DMS 273 treated with DMSO at 0.1 percent for 48 hours (cell line): ENCODE results near the gene SEMA5A.

Source experiments
- DNase-seq: peaks from one replicate; lab custom pipeline; 2025; lab: John Stamatoyannopoulos, UW

Gene SEMA5A

DNA sequence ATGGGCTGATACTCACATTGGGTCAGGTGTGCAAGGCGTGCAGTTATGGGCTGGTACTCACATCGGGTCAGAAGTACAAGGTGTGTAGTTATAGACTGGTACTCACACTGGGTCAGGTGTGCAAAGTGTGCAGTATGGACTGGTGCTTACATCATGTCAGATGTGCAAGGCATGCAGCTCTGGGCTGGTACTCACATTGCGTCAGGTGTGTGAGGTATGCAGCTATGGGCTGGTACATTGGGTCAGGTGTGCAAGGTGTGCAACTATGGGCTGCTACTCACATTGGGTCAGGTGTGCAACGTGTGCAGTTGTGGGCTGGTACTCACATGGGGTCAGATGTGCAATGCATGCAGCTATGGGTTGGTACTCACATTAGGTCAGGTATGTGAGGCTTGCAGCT is 213.8 kb downstream of the SEMA5A start:
- DNase-seq: no peak

DNA sequence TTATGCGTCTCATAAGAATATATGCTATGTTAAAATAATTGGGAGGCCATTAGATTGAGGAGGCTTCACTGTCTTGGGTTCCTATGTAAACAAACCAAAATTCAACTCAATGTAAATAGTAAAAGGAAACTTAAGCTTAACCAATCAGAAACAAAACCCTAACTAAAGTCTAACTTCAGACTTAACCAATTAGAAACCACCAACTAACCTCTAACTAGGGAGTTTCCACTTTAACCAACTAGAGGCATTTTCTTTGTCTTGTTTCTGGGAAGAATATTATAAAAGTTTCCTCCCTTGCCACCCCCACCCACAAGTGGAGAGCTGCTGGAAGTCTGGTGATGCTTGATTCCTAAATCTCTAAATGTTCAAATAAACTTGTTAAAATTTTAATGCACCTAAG is 214.5 kb downstream of the SEMA5A start:
- DNase-seq: no peak

DNA sequence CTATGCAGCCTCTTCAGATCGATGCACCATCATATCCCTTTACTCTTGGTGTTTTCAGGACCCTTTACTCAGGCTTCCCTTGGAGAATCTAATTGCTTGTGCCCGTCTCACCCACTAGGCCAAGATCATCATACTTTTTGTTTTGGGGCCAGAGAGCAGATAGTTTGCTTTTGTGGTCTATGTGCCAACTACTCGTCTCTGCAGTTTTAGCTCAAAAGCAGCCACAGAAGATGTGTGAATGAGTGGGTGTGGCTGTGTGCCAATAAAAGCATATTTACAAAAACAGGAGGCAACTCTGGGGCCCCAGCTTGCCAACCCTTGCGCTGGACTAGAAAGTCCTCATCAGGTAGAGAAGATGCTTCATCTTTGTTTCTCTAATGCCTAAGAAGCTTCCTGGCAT is 216.8 kb downstream of the SEMA5A start:
- DNase-seq: no peak

DNA sequence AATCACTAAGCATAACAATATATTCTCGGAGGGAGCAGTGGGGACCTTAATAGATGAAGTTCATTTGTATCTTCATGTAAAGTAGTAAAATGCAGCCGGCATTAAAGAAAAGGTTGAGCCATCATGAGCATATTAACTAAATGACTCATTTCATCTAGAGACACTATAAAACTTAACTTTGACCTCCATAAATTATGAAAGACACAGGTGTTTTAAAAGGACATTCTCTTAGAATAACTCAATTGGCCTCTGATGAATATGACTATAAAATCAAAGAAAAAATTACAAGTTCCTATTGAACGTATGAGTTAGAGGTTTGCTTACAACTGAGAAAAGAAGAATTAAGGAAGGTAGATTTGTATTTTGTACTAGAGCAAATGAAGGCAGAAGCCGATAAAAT is 220.3 kb downstream of the SEMA5A start:
- no peak for DNase-seq

DNA sequence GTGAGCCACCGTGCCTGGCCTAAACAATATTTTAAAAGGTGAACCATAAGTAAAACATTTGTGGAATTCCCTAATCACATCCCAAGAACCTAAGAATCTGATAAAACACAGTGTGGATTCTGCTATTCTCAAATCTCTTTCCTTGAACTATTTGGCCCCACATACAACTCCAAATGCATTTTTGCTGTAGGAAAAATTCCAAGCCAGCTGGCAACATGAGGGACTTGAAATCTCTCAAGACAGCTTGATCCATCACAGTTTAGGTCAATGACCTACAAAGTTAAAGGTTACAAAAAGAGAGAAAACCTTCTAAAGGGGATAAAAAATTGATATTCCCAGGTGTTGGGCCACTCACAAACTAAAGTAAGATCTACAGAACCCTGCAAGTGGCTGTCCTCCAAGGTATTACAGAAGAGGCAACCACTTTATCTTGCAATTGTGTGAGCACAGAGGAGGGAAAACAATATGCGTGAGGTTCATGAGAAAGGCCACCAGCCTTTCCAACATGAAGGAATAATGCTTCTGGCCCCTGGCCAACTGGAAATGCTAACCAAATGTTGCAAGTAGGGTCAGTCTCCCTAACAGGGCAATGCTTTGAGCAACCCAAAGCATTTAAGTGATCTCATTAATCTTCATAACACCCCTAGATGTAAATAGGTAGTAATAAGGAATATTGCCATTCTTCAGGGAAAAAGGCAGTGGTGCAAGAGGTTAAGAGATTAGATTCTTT is 221.4 kb downstream of the SEMA5A start:
- no peak for DNase-seq

DNA sequence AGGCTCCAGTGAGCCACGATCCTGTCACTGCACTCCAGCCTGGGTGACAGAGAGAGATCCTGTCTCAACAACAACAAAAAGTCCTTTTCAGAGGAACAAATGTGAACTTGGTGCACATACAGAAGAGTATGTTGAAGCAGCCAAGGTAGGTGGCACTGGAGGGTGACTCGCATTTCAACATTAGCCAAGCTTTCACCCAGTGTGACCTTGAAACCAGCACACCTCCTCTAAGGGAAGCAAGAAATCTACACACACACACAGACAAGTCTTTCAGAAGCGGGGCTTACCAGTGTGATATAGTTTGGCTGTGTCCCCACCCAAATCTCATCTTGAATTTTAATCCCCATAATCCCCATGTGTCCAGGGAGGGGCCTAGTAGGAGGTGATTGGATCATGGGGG is 225.2 kb downstream of the SEMA5A start:
- no peak for DNase-seq

DNA sequence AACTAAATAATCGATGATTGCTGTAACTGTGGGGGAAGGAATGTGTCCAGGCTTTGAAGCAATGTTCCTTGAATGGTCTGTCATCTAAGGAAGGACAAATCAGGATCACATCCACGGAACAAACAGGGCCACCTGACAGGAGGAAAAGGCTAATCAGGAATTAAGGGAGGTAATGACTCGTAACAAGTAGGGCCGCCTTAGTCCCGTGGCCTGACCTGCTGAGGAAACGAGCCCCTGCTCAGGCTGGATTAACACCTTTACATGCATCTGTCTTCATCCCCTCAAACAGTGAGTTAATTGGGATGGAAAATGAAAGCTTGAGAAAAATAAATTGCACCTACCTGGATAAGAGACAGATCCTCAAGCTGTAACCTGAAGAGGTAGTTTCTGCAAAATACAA is 227.8 kb downstream of the SEMA5A start:
- DNase-seq: no peak

DNA sequence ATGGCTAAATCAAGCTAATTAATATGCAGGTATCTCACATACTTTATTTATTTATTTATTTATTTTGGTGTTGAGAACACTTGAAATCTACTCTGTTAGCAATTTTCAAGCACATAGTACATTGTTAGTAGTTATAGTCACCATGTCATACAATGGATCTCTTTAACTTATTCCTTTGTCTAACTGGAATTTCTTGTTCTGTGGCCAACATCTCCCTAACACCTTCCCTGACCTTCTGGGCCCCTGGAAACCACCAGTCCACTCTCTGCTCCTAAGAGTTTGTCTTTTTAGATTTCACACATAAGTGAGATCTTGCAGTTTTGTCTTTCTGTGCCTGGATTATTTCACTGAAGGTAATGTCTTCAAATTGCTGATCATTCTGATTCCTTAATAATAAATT is 229.1 kb downstream of the SEMA5A start:
- no peak for DNase-seq

DNA sequence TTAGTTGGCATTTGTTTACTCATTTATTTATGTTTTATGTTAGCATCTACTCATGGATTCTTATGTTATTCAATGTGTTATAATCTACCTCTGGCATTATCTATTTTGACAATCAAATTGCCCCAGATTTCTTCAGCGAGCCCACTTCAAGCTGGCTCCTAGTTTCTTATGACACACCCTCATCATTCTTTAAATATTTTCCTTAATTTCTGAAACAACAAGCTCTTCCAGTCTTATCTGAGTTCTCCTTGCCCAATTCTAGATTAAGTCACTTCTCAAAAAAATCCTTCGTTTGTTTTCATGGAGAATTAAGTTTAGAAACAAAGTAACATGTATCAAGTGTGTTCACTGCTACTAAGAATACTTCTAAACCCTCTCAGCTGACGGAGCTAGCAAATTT is 229.8 kb downstream of the SEMA5A start:
- no peak for DNase-seq

DNA sequence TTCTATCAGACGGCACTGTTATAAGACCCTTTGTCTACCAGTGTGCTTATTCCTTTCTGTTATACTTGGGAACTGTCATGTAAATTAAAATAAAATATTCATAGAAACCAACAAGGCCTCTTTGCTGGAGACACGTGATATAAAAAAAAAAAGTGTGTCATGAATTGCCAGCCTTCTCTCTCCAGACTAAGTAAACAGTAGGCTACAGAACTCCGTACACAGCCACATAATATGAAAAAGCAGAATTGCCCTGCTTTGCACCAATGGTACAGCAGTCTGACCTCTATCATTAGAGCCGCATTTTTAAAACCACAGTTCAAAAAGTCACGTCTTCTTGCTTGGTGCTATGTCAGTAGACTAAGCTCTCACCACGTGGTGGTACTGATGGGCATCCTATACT is 231.3 kb downstream of the SEMA5A start:
- no peak for DNase-seq

DNA sequence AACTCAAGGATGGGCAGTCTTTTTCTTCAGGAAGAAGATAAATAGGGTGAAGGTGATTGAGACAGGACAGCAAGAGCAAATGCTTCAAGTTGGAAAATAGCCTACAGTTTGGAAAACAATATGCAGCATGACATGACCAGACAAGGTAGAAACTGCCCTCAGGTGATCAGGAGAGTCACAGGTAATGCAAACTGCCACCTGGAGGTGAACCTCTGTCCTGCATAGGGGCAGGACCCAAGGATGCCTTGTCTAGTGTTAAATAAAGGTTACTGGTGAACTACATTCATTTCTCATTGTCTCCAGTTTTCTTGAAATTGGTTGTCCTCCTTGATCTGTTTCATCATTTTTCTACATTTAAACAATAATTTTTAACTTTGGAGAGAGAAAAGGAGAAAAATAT is 232.1 kb downstream of the SEMA5A start:
- DNase-seq: no peak

DNA sequence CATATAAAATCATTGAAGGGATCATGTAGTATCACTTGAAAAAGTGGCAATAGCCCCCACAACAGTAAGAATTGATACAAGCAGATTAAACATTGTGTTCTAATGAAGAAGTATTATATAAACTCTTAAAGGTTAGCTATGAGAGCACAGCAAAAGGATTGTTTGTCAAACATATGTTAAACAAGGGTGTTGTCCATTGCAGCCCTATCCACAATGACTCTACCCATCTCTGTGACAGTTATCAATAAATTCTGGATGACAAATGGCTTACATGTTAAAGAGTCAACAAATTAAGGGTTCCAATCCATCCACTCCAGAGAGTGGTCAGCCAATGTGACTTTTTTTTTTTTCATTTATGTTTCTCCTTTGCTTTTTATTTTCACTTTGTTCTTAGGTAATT is 238.7 kb downstream of the SEMA5A start:
- DNase-seq: no peak

DNA sequence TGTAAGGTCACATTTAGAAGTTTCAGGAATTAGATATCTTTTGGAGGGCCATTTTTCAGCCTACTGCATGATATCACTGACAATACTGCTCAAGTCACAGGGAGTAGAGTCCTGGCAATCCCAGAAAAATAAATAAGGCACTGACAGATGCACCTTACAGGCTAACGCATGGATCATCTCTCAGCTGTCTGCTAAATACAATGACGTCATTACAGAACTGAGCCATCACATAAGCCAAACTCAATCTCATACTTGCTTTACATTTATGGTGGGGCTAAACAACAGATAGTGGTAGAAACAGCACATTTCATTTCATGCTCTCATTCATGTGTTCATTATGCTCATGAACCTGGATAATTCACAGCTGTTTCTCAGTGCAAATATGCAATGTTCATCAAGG is 243.7 kb downstream of the SEMA5A start:
- DNase-seq: no peak

DNA sequence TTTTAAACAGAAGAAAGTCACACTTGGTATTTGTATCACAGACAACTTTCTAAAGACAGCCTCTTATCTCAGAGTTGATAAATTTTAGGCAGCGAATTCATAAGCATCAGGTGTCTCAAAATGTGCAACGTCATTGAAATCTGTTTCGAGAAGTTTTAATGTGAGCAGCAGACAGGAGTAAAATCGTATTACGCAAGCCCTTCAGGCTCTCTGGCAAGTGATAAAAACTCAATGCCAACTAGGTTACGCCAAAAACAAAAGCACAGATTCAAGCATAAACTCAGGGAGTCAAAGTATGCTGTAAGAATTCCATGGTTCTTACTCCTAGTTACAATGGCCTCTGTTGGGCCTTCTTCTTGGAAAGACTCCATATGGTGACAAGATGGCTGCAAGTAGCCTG is 244.7 kb downstream of the SEMA5A start:
- DNase-seq: no peak

DNA sequence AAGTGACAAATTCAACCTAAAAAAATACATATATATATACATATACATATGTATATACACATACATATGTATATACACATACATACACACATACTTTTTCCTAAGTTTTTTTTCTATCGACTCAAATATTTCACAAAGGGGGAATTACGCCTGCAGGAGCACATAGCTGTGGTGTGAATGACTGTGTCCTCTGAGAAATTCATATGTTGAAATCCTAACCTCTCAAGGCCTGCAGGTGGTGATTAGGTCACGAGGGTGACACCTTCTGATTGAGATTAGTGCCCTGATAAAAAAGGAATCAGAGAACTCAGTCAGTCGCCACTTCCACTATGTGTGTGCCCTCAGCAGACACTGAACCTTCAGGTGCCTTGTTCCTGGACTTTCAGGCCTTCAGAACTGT is 248.7 kb downstream of the SEMA5A start:
- no peak for DNase-seq

DNA sequence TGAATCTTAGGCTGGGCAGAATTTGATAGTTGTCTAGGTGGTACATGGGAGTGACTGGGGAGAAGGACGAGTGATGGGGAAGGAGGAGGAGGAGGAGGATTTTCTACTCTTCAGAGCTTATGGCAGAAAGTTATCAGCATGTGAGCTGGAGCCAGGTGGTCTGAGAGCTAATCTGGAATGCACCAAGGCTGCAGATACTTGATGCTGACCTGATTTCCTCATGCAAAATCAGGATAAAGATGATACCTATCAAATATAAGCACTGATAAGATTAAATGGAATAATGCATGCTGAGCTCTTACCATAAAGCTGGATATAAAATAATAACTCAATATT is 250.4 kb downstream of the SEMA5A start:
- no peak for DNase-seq

DNA sequence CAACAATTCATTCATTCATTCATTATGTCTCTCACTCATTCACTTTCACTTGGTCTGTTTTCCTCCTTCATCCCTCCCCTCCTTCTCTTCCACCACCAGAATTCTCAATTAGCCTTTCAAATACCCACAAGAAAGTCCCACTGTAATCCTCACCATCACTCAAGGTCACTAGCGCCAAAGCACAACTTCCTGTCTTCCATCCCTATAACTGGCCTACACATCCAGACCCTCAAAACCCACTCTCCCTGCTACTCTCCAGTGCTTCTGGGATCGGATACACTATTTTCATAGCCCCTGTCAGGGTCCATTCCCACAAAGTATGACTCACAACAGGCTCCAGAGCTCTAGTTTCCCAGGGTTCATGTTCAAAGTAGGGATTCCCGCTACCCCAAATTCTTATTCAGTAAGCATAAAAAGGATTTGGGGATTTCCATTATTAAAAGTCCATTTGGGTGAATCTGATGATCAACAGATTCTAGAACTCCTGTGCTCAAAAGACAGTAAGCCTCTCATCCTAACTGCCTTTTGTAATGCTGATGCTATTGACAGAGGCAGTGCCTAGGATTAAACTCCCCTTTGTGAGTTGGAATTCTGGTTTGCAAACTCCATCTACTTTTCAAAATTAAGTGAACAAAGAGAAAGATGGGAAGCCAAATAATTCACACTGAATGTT is 250.9 kb downstream of the SEMA5A start:
- DNase-seq: no peak

DNA sequence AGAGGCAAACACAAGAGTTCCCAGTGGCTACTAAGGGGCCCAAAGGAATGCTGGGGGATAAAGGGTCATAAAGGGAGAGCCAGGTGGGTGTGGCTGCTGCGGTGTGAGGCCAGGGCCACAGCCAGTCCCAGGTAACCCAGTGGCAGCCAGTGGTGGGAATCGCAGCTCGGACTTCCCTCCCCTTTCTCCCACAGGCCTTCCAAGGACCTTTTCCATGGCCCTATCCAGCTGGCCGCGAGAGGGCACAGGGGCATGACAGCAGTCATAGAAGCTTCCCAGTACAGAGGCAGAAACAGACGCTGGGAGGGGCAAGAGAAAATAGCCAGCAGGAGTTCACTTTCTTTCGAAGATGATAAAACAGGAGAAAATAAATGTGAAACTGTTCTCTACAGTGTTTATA is 257.6 kb downstream of the SEMA5A start:
- no peak for DNase-seq

DNA sequence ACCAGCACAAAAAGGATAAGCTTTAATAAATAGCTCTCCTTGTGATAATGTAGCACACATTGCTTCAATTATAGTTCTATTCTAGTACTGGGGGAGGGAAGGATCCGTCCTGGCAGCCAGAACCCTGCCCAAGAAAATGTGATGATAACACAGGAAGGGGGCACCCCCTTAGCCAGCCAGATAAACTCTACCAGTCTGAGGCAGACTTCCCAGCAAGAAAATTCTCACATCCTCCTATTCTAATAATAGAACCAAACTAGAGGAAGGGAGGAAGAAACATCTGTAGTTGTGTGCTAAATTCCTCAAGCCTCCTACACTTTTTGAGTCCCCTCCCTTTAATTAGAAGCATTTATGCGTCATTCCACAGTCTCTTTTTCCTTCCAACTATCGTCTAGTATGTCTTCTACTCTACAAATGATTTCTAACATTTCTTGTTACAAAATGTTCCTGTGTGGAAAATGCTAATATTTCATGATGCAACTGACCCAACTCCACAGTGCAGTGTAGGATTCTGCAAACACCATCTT is 261.0 kb downstream of the SEMA5A start:
- no peak for DNase-seq

DNA sequence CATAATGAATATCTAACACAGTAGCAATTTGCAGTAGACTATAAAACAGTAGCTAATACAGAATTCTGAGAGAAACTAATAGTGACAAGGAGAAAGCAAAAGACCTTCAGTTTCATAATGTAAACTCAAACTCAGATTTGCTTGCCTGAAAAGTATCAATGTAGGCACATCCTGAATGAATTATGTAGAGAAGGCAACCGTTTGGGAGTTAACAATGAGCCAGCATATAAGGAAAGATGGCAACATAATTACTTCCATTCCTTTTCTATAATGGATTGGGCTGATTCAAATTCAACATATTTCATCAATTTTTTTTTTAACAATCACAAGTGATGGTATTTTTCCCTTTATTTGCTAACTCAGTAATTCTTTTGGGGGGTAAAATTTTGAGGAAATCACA is 261.6 kb downstream of the SEMA5A start:
- DNase-seq: no peak

DNA sequence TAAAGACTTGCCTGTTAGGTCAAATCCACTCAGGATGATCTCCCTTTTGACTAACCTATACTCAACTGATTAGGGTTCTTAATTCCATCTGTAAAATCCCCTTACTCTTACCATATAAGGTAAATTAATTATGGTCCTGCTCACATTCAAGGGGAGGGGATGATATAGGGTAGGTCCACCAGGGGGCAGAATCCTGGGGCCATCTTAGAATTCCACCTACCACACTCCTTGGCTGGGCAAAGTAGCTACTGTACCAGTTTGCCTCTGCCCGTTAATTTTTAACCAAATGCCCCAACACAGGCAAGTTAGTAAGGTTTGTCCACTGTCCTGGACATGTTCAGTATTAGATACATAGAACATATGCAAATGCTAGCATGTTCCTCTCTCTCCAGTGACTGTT is 262.4 kb downstream of the SEMA5A start:
- DNase-seq: no peak

DNA sequence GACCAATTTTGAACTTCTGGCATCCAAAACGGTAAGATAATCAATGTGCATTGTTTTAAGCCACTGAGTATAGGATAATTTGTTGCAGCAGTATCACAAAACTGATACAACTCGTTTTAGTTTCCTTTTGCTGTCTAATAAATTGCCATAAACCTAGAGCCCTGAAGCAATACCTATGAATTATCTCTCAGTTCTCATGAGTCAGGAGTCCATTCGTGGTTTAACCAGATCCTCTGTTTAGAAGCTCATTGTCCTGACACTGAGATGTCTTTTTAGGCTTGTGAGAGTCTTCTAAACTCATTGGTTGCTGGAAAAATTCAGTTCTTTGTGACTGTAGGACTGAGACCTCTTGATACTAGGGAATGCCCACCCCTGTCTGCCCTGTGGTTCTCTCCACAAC is 262.9 kb downstream of the SEMA5A start:
- DNase-seq: no peak

DNA sequence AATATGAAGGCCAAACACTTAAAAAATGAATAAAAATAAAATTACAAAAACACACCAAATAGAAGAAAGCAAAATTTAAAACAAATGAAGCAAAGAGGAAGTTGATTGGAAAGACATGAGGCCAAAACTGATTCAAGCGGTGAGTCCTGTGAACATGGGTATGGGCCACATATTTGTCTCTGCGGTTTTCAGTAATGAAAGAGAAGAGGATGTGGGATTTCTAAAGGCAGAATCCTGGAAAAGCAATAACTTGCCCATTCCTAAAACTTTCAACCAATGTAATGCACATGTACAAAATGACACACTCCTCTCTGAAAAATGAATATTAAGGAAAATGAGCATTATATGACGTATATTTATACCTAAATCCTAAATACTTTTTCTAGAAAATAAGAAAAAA is 263.7 kb downstream of the SEMA5A start:
- DNase-seq: no peak

DNA sequence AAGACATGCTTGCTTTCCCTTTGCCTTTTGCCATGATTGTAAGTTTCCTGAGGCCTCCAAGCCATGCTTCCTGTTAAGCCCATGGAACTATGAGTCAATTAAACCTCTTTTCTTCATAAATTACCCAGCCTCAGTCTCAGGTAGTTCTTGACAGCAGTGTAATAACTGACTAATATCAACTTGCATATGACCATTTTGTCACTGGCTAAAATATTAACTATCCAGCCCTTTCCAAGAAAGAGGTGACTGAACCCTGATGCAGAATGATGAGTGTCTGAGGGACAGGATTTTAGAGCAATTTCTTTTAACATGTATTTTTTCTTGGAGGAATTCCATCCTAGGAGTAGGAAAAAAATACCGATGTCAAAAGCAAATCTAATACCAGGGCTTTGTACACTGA is 266.1 kb downstream of the SEMA5A start:
- no peak for DNase-seq
